ENCODE results near the gene MAGEA3.
"Not testable (repeated sequence)": the region's sequence is repeated elsewhere in the genome, so short reads cannot be mapped to it uniquely, and the experiment has no call there.

The MAGEA3 gene

DNA sequence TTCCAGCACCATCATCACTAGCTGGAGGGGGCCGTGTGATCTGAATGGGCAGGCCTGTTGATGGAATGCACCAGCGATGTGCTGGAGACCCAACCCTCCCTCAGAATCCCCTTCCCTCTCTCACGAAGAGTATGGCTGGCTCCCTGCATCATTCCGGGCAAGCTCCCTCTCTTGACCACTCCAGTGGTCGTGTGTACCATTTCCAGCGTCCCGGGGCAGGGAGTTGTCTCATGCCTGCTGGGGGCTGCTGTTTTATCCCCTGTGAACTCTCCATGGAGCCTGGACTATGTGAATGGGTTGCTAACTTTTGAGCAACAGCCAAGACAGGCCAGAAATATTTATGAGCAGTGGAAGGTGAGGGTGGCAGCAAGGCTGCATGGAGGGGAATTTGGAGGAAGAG, 26.8 kb downstream of the MAGEA3 start:
- Histone ChIP-seq H3K4me3 (ENCODE audit: low read depth, low read length) (no peak overlapping the region), H3K27ac (no peak overlapping the region), H3K36me3 (replicated peaks) (no peaks in the 10 kb centered on the region), H3K27me3 (replicated peaks) (no peaks in the 10 kb centered on the region)
- TF ChIP-seq CTCF (IDR thresholded peaks at IDR 0.05; ENCODE audit: low read depth, low read length, missing control alignments) = no peak
- in situ Hi-C loops (cut with HindIII; ENCODE audit: low pct_ligation_motif_present, low sequenced_read_pairs) = no loop called here
- no peak for DNase-seq

GRCh38 chrX:152733261-152733975, 34.8 kb downstream of the MAGEA3 start, which contains the start of the genes CSAG1 and MAGEA12:
Gene CSAG1 (minus strand): TSS chrX:152733721. CDS start chrX:152732460, 1,261 bp downstream.
Gene MAGEA12 (plus strand): TSS chrX:152733757. CDS start chrX:152736162, 2,405 bp downstream.
- H3K27ac ChIP-seq = no peak within 1 kb of the TSS
- H3K36me3 ChIP-seq (replicated peaks) = no peaks in the 10 kb centered on the region
- no peaks in the 10 kb centered on the region for H3K27me3 ChIP-seq (replicated peaks)
- in situ Hi-C loops (cut with HindIII; ENCODE audit: low pct_ligation_motif_present, low sequenced_read_pairs) = no loop called here
- DNase-seq = no peak
- TF ChIP-seq CTCF (IDR thresholded peaks at IDR 0.05; ENCODE audit: low read depth, low read length, missing control alignments) = no peak
- H3K4me3 ChIP-seq (ENCODE audit: low read depth, low read length) = no peak within 1 kb of the TSS

DNA sequence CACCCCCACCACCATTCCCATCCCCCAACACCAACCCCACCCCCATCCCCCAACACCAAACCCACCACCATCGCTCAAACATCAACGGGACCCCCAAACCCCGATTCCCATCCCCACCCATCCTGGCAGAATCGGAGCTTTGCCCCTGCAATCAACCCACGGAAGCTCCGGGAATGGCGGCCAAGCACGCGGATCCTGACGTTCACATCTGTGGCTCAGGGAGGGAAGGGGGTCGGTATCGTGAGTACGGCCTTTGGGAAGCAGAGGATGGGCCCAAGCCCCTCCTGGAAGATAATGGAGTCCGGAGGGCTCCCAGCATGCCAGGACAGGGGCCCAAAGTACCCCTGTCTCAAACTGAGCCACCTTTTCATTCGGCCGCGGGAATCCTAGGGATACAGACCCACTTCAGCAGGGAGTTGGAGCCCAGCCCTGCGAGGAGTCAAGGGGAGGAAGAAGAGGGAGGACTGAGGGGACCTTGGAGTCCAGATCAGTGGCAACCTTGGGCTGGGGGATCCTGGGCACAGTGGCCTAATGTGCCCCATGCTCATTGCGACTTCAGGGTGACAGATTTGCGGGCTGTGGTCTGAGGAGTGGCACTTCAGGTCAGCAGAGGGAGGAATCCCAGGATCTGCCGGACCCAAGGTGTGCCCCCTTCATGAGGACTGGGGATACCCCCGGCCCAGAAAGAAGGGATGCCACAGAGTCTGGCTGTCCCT, 35.7 kb downstream of the MAGEA3 start:
- DNase-seq; H3K27me3 ChIP-seq (replicated peaks); H3K36me3 ChIP-seq (replicated peaks); in situ Hi-C loops (cut with HindIII; ENCODE audit: low pct_ligation_motif_present, low sequenced_read_pairs); H3K4me3 ChIP-seq (ENCODE audit: low read depth, low read length); H3K27ac ChIP-seq: not testable (repeated sequence)

GRCh38 chrX:152735101-152735500, 36.5 kb downstream of the MAGEA3 start:
- H3K4me3 ChIP-seq (ENCODE audit: low read depth, low read length) = no peak overlapping the region
- DNase-seq = no peak
- H3K27ac ChIP-seq = no peak overlapping the region
- in situ Hi-C loops (cut with HindIII; ENCODE audit: low pct_ligation_motif_present, low sequenced_read_pairs) = no loop called here
- no peaks in the 10 kb centered on the region for H3K27me3 ChIP-seq (replicated peaks)
- TF ChIP-seq CTCF (IDR thresholded peaks at IDR 0.05; ENCODE audit: low read depth, low read length, missing control alignments) = no peak
- no peaks in the 10 kb centered on the region for H3K36me3 ChIP-seq (replicated peaks)

DNA sequence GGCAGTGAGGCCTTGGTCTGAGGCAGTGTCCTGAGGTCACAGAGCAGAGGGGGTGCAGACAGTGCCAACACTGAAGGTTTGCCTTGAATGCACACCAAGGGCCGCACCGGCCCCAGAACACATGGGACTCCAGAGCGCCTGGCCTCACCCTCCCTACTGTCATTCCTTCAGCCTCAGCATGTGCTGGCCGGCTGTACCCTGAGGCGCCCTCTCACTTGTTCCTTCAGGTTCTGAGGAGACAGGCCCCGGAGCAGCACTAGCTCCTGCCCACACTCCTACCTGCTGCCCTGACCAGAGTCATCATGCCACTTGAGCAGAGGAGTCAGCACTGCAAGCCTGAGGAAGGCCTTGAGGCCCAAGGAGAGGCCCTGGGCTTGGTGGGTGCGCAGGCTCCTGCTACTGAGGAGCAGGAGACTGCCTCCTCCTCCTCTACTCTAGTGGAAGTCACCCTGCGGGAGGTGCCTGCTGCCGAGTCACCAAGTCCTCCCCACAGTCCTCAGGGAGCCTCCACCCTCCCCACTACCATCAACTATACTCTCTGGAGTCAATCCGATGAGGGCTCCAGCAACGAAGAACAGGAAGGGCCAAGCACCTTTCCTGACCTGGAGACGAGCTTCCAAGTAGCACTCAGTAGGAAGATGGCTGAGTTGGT, 37.4 kb downstream of the MAGEA3 start:
- Histone ChIP-seq H3K27ac (no peak overlapping the region), H3K27me3 (replicated peaks) (no peaks in the 10 kb centered on the region), H3K4me3 (ENCODE audit: low read depth, low read length) (no peak overlapping the region), H3K36me3 (replicated peaks) (no peaks in the 10 kb centered on the region)
- TF ChIP-seq CTCF (IDR thresholded peaks at IDR 0.05; ENCODE audit: low read depth, low read length, missing control alignments) = no peak
- in situ Hi-C loops (cut with HindIII; ENCODE audit: low pct_ligation_motif_present, low sequenced_read_pairs) = no loop called here
- no peak for DNase-seq

- in situ Hi-C loops (cut with HindIII; ENCODE audit: low pct_ligation_motif_present, low sequenced_read_pairs) = not testable (repeated sequence)
These were observed 37.9 kb downstream of the MAGEA3 start for GRCh38 chrX:152736528-152736927.

More at GRCh38 chrX:152736528-152736927, 37.9 kb downstream of the MAGEA3 start:
- not testable (repeated sequence) for H3K36me3 ChIP-seq (replicated peaks); H3K4me3 ChIP-seq (ENCODE audit: low read depth, low read length); DNase-seq; H3K27me3 ChIP-seq (replicated peaks); H3K27ac ChIP-seq

All from brain microvascular endothelial cell (primary cell).